Osteoblast (primary cell): Measurements from ENCODE around the gene HTR3A. TPM values are rescaled to one million over a fixed set of nuclear protein-coding genes. Genes with fewer than 3 reads are reported as not detected.

ENCODE experiments used
- DNase-seq: peaks from one replicate; pipeline ENCODE4 v3.0.0; 2011; ENCODE audit warnings: low spot score, mixed read lengths; ENCODE audit not compliant: insufficient read length; ENCODE audit errors: missing footprints
- H2AFZ ChIP-seq: 2 replicates; pipeline ENCODE4 v1.6.0; 2011; ENCODE audit warnings: mild to moderate bottlenecking, low read length
- H3K27ac ChIP-seq: 2 replicates; pipeline ENCODE4 v1.5.1; 2011; ENCODE audit warnings: mild to moderate bottlenecking, low read depth, low read length, moderate library complexity
- H3K27me3 ChIP-seq: 2 replicates; pipeline ENCODE4 v1.6.0; 2012; ENCODE audit warnings: mild to moderate bottlenecking, control low read depth, inconsistent platforms, low read length, moderate library complexity; ENCODE audit not compliant: insufficient read depth
- H3K36me3 ChIP-seq: 2 replicates; pipeline ENCODE4 v1.5.1; 2011; ENCODE audit warnings: mild to moderate bottlenecking, low read length, control low read depth, moderate library complexity; ENCODE audit not compliant: insufficient read depth
- H3K4me1 ChIP-seq: 2 replicates; pipeline ENCODE4 v1.5.1; 2011; ENCODE audit warnings: mild to moderate bottlenecking, low read length, control low read depth, moderate library complexity; ENCODE audit not compliant: insufficient read depth
- H3K4me2 ChIP-seq: 2 replicates; pipeline ENCODE4 v1.6.0; 2011; ENCODE audit warnings: mild to moderate bottlenecking, low read length; ENCODE audit not compliant: insufficient read depth
- H3K4me3 ChIP-seq: fragments of 200-600 bp; sonication (generic); 3 replicates; pipeline ENCODE4 v1.5.1; 2012; ENCODE audit warnings: mild to moderate bottlenecking, low read length, inconsistent platforms; ENCODE audit not compliant: insufficient read depth
- H3K79me2 ChIP-seq: 2 replicates; pipeline ENCODE4 v1.6.0; 2012; ENCODE audit warnings: mild to moderate bottlenecking, low read length, control low read depth, inconsistent platforms; ENCODE audit not compliant: insufficient read depth
- H3K9me3 ChIP-seq: 2 replicates; pipeline ENCODE4 v1.5.1; 2011; ENCODE audit warnings: low read depth, low read length, control low read depth
- H4K20me1 ChIP-seq: 2 replicates; pipeline ENCODE4 v1.6.0; 2012; ENCODE audit warnings: mild to moderate bottlenecking, low read length, control low read depth; ENCODE audit not compliant: insufficient read depth
- total RNA-seq: library from RNA; depleted of rRNA; stranded (reverse); fragments of >200 nt; gene quantifications from 2 replicates; pipeline ENCODE4 v1.2.3, GENCODE V29; 2012
- TF ChIP-seq, protein P1 (sequence below): IDR thresholded peaks from 2 replicates; pipeline ENCODE4 v1.5.1; 2011; ENCODE audit warnings: mild to moderate bottlenecking, low read depth, low read length, moderate library complexity; ENCODE audit errors: extremely low read depth

Gene HTR3A
- total RNA-seq, 1 donor, result not detected

DNA sequence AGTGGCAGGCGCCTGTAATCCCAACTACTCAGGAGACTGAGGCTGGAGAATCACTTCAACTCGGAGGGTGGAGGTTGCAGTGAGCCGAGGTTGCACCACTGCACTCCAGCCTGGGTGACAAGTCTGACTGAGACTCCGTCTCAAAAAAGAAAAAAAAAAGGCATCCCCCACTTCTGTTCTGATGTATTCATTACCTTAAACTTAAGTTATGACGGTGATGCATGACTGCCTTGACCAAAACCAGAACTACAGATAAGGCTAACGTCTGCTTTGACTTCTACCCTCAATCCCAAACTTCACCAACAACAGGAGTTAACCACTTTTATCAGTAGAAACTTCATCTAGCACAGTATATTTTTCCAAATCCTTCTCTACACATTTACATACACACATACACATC, 9.9 kb downstream of the HTR3A start:
- TF ChIP-seq, protein P1, sequence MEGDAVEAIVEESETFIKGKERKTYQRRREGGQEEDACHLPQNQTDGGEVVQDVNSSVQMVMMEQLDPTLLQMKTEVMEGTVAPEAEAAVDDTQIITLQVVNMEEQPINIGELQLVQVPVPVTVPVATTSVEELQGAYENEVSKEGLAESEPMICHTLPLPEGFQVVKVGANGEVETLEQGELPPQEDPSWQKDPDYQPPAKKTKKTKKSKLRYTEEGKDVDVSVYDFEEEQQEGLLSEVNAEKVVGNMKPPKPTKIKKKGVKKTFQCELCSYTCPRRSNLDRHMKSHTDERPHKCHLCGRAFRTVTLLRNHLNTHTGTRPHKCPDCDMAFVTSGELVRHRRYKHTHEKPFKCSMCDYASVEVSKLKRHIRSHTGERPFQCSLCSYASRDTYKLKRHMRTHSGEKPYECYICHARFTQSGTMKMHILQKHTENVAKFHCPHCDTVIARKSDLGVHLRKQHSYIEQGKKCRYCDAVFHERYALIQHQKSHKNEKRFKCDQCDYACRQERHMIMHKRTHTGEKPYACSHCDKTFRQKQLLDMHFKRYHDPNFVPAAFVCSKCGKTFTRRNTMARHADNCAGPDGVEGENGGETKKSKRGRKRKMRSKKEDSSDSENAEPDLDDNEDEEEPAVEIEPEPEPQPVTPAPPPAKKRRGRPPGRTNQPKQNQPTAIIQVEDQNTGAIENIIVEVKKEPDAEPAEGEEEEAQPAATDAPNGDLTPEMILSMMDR, result no peak
- Histone ChIP-seq H3K27ac (no peak overlapping the region), H3K79me2 (no peaks in the 10 kb centered on the region), H2AFZ (no peak overlapping the region), H3K4me1 (no peaks in the 10 kb centered on the region), H3K36me3 (no peaks in the 10 kb centered on the region), H3K27me3 (no peaks in the 10 kb centered on the region), H3K9me3 (no peaks in the 10 kb centered on the region), H4K20me1 (no peaks in the 10 kb centered on the region), H3K4me2 (no peak overlapping the region), H3K4me3 (no peak overlapping the region)
- DNase-seq, result no peak

DNA sequence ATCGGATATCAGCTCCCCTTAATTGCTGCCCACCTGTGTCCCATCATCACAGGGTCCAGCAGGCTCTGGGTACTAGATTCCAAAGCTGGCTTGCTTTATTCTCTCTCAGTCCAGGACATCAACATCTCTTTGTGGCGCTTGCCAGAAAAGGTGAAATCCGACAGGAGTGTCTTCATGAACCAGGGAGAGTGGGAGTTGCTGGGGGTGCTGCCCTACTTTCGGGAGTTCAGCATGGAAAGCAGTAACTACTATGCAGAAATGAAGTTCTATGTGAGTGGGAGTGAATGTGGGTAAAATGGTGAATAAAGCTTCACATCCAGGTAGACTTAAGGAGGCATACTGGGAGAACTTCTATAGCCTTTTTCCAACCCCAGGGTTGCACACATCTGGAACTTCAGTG, 11.0 kb downstream of the HTR3A start:
- no peaks in the 10 kb centered on the region for H3K27me3 ChIP-seq

GRCh38 chr11:113986351-113987140, 11.6 kb downstream of the HTR3A start:
- DNase-seq, result no peak
- Histone ChIP-seq H3K4me1 (no peaks in the 10 kb centered on the region), H3K27ac (no peak overlapping the region), H4K20me1 (no peaks in the 10 kb centered on the region), H3K9me3 (no peaks in the 10 kb centered on the region), H3K27me3 (no peaks in the 10 kb centered on the region), H2AFZ (no peak overlapping the region), H3K4me3 (no peak overlapping the region), H3K79me2 (no peaks in the 10 kb centered on the region), H3K36me3 (no peaks in the 10 kb centered on the region), H3K4me2 (no peak overlapping the region)
- TF ChIP-seq, protein P1, result no peak

More for the DNA sequence above, 11.0 kb downstream of the HTR3A start:
- Histone ChIP-seq H3K36me3 (no peaks in the 10 kb centered on the region), H3K79me2 (no peaks in the 10 kb centered on the region), H3K4me2 (no peak overlapping the region), H3K4me3 (no peak overlapping the region), H3K27ac (no peak overlapping the region), H2AFZ (no peak overlapping the region), H3K9me3 (no peaks in the 10 kb centered on the region), H3K4me1 (no peaks in the 10 kb centered on the region), H4K20me1 (no peaks in the 10 kb centered on the region)
- no peak for DNase-seq
- TF ChIP-seq, protein P1, result no peak

DNA sequence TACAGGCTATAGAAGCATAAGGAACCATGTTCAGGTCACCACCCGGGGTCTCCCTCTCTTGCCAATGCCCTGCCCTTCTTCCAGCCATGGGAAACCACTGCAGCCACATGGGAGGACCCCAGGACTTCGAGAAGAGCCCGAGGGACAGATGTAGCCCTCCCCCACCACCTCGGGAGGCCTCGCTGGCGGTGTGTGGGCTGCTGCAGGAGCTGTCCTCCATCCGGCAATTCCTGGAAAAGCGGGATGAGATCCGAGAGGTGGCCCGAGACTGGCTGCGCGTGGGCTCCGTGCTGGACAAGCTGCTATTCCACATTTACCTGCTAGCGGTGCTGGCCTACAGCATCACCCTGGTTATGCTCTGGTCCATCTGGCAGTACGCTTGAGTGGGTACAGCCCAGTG, 14.5 kb downstream of the HTR3A start:
- no peaks in the 10 kb centered on the region for H3K4me1 ChIP-seq
- no peak overlapping the region for H2AFZ ChIP-seq
- TF ChIP-seq, protein P1, result no peak
- H3K27ac ChIP-seq, result no peak overlapping the region
- H3K9me3 ChIP-seq, result no peaks in the 10 kb centered on the region
- H3K27me3 ChIP-seq, result no peaks in the 10 kb centered on the region
- no peak overlapping the region for H3K4me3 ChIP-seq
- no peaks in the 10 kb centered on the region for H3K79me2 ChIP-seq
- no peak overlapping the region for H3K4me2 ChIP-seq
- H3K36me3 ChIP-seq, result no peaks in the 10 kb centered on the region
- no peaks in the 10 kb centered on the region for H4K20me1 ChIP-seq
- DNase-seq, result no peak
